VCaP (cell line): Measurements from ENCODE around the gene OSCP1.

Experiments
- H3K27ac ChIP-seq: fragments of 450-650 bp; 2 replicates; pipeline ENCODE4 v1.5.1; 2017
- TF ChIP-seq, protein P1 (sequence below): fragments of 450-650 bp; conservative IDR thresholded peaks from 2 replicates; pipeline ENCODE4 v1.5.1; 2017; ENCODE audit warnings: mild to moderate bottlenecking, moderate library complexity

The OSCP1 gene

GRCh38 chr1:36380143-36380619 lies 70.1 kb downstream of the OSCP1 start:
- TF ChIP-seq, protein P1, sequence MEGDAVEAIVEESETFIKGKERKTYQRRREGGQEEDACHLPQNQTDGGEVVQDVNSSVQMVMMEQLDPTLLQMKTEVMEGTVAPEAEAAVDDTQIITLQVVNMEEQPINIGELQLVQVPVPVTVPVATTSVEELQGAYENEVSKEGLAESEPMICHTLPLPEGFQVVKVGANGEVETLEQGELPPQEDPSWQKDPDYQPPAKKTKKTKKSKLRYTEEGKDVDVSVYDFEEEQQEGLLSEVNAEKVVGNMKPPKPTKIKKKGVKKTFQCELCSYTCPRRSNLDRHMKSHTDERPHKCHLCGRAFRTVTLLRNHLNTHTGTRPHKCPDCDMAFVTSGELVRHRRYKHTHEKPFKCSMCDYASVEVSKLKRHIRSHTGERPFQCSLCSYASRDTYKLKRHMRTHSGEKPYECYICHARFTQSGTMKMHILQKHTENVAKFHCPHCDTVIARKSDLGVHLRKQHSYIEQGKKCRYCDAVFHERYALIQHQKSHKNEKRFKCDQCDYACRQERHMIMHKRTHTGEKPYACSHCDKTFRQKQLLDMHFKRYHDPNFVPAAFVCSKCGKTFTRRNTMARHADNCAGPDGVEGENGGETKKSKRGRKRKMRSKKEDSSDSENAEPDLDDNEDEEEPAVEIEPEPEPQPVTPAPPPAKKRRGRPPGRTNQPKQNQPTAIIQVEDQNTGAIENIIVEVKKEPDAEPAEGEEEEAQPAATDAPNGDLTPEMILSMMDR: no peak
- no peak overlapping the region for H3K27ac ChIP-seq

DNA sequence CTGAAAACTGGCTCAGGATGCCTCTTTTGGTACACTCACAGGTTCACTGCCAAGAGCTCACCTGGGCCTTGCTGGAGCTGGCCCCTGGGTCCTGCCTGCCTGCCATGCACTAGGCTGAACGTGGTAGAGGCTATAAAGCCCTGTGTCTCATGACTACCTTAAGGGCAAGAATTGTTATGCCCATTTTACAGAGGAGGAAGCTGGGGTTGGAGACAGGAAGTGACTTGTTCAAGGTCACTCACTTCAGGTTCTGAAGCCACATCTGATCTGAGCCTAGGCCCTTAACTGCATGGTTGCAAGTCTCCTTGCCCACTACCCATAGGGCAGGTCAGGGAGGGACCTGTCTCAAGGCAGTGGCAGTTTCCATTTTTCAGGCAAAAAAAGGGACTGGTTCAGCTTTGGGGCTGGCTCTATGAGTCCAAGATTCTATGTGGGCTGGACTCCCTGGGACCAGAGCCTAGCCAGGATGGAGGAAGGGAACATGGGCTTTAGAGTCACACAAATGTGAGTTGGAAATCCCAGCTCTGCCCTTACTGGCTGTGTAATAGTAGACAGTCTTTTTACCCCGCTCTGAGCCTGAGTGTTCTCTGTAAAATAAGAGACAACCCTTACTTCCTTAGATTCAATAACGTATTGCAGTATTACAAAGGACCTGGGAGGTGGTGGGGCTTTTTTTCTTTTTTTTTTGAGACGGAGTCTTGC lies 72.3 kb downstream of the OSCP1 start:
- H3K27ac ChIP-seq: no peak overlapping the region

DNA sequence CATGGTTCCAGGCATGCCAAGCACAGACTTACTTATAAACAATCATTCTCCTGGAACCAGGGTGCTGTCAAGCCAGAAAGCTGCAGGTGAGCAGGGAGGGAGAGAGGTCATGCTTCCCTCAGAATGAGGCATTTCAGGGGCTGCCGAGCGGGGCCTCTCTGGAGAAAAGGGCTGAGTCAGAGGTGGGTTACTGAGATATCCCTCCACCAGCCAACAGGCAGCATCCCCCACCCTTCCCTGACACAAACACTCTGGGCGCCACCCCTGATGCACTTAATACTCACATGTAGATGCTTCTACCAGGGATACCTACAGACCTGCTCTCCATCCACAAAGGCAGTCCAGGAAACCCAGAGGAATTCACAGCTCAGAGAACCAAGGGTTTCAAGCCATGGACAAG lies 77.6 kb downstream of the OSCP1 start:
- TF ChIP-seq, protein P1: no peak
- H3K27ac ChIP-seq: peak overlapping the region; percentile 95

More for the DNA sequence above, 72.3 kb downstream of the OSCP1 start:
- TF ChIP-seq, protein P1: no peak

GRCh38 chr1:36369061-36369861 lies 81.0 kb downstream of the OSCP1 start:
- H3K27ac ChIP-seq: peak overlapping the region; percentile 57; the same call in 1 of the 2 replicates
- TF ChIP-seq, protein P1: peak; percentile 93
